Measurements from ENCODE around the gene IGFBP4. TPM values are rescaled to one million over a fixed set of nuclear protein-coding genes. Genes with fewer than 3 reads are reported as not detected.

The IGFBP4 gene
- total RNA-seq, 2 donors from 2014 or later = 5.7 to 7.0 TPM

DNA sequence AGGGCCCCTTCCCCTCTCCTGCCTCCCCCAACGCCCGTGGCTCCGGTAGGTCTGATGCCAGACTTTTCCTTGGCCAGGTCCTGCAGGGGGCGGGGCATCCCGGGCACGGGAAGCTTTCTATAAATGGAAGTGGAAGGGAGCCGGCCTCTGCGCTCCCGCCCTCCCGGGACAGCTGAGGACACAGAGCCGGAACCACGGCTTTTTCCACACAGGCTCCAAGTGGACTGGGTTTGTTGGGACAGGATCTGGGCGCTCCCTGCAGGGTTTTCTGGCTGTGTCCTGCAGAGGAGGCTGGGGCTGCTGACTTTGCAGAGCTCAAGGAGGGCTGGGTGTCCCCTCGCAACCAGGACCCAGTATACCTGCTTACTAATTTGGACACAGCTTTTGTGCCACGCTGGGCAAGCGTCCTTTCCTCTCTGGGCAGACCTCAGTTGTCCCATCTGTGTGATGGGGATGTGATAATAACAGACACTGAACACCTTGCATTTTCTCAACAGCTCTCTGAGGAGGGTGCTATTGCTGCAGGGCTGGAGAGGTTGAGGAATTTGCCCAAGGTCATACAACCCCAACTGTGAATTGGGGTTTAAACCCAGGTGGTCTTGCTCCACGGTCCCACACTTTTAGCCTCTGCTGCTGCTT lies 56.4 kb downstream of the IGFBP4 start:
- no peak overlapping the region for H3K27ac Mint-ChIP-seq
- no peaks in the 10 kb centered on the region for H3K27me3 Mint-ChIP-seq
- H3K36me3 Mint-ChIP-seq (ENCODE audit: low read depth) = peaks cover 6% of the 10 kb centered on the region
- peaks cover 5% of the 10 kb centered on the region for H3K4me1 Mint-ChIP-seq
- no peak overlapping the region for H3K4me3 Mint-ChIP-seq
- no peaks in the 10 kb centered on the region for H3K9me3 ChIP-seq (ENCODE audit: control insufficient read depth, low read length, poor library complexity, severe bottlenecking)
- ATAC-seq (no peak), DNase-seq (no peak)

DNA sequence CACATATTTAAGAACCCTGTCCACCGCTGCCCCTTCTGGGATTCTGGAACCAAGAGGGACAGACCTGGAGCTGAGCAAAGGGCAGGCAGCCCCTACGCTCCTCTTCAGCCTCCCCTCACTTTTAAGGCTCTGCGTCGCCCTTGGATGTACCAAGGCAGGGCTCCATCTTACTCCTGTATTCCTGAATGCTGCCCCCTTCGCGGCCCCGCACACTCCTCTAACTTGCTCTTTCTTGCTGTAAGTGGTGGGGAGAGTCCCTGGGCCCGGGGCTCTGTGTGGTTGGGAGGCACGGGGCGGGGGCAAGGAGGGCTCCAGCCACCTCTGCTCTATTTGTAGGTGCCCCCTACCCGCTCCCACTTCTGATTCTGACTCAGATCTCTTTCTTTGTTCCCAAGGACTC lies 56.9 kb downstream of the IGFBP4 start:
- Mint-ChIP-seq H3K27me3 (no peaks in the 10 kb centered on the region), H3K4me1 (peaks cover 5% of the 10 kb centered on the region), H3K4me3 (no peak overlapping the region), H3K36me3 (ENCODE audit: low read depth) (peaks cover 6% of the 10 kb centered on the region), H3K27ac (no peak overlapping the region)
- no peaks in the 10 kb centered on the region for H3K9me3 ChIP-seq (ENCODE audit: control insufficient read depth, low read length, poor library complexity, severe bottlenecking)
- DNase-seq (no peak), ATAC-seq (no peak)

DNA sequence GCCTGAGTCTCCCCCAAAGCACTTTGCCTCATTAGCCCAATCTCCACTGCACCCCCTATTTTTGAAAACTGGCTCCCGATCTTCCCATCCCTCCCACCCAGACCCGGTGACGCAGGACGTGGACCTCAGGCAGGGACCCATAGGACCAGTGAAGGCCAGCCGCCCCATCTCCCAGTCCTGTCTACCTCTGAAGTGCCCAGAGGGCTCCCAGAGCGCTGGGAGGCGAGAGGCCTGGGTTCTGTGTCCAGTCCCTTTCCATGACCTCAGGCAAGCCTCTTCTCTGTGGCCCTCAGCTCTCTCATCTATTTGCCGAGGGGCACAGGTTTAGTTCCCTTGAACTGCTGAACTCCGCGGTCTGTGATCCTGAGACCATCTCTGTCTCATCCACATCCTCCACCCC lies 57.5 kb downstream of the IGFBP4 start:
- Mint-ChIP-seq H3K27ac (no peak overlapping the region), H3K4me1 (peaks cover 7% of the 10 kb centered on the region), H3K36me3 (ENCODE audit: low read depth) (peaks cover 6% of the 10 kb centered on the region), H3K4me3 (no peak overlapping the region), H3K27me3 (no peaks in the 10 kb centered on the region)
- DNase-seq (no peak), ATAC-seq (no peak)
- no peaks in the 10 kb centered on the region for H3K9me3 ChIP-seq (ENCODE audit: control insufficient read depth, low read length, poor library complexity, severe bottlenecking)

DNA sequence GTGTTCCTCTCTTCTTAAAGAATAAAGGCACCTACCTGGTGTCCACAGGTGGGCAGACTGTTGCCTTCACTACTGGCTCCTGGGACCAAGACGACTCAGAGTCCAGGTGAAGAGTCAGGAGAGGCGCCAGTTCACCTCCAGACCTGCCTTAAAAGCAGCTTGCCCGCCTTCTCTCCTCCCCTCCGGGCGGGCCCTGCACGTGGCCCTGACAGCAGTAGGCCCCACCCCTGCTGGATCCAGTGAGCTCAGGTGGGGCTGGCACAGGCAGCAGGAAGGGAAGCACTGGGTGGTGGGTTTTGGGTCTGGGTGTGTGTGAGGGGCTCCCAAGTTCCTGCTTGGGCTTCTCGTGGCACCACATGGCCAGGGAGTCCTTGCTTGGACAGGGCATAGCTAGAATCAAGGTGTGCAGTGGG lies 58.3 kb downstream of the IGFBP4 start, which contains the start of gene TNS4:
TSS of gene TNS4 (minus strand) at position 125 of the 413 bp plus-strand sequence. CDS start 5,198 bp downstream, outside the sequence.
- no peaks in the 10 kb centered on the region for H3K27me3 Mint-ChIP-seq
- H3K9me3 ChIP-seq (ENCODE audit: control insufficient read depth, low read length, poor library complexity, severe bottlenecking) = no peaks in the 10 kb centered on the region
- peaks cover 6% of the 10 kb centered on the region for H3K36me3 Mint-ChIP-seq (ENCODE audit: low read depth)
- no peak within 1 kb of the TSS for H3K4me3 Mint-ChIP-seq
- DNase-seq = no peak
- no peak within 1 kb of the TSS for H3K27ac Mint-ChIP-seq
- peaks cover 12% of the 10 kb centered on the region for H3K4me1 Mint-ChIP-seq
- ATAC-seq = no peak

DNA sequence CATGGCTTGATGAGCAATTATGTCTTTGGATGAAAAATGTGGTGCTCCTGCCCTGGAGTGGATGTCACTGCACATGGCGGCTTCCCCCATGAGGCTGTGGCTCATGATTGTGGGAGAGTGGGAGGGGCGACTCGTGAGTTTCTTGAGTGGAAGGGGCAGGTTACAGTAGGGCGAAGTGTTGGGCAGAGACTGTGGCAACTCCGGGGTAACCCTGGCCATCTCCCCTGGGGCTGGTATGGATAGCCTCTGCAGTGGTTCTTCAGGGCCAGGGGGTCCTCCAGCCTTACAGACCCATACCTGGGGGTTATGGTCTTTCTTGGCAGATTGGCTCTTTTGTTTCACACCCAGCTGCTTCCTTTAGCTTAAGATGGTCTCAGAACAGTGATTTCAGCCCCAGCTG lies 59.5 kb downstream of the IGFBP4 start:
- DNase-seq (no peak), ATAC-seq (no peak)
- no peaks in the 10 kb centered on the region for H3K9me3 ChIP-seq (ENCODE audit: control insufficient read depth, low read length, poor library complexity, severe bottlenecking)
- Mint-ChIP-seq H3K27ac (no peak overlapping the region), H3K4me1 (peaks cover 12% of the 10 kb centered on the region), H3K4me3 (no peak overlapping the region), H3K36me3 (ENCODE audit: low read depth) (peaks cover 3% of the 10 kb centered on the region), H3K27me3 (no peaks in the 10 kb centered on the region)

DNA sequence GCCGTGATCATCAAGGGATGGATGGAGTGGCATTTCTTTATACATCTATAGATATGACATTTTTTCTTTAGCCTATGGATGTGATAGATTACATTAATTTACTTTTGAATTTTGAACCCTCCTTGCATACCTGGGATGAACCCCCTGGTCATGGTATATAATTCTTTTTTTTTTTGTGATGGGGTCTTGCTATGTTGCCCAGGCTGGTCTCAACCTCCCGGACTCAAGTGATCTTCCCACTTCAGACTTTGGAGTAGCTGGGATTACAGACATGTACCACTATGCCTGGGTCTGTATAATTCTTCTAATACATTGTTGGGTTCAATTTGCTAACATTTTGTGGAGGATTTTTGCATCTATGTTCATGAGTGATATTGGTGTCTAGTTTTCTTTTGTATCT lies 59.9 kb downstream of the IGFBP4 start:
- H3K4me3 Mint-ChIP-seq = no peak overlapping the region
- no peaks in the 10 kb centered on the region for H3K27me3 Mint-ChIP-seq
- ATAC-seq = no peak
- peaks cover 3% of the 10 kb centered on the region for H3K36me3 Mint-ChIP-seq (ENCODE audit: low read depth)
- no peaks in the 10 kb centered on the region for H3K9me3 ChIP-seq (ENCODE audit: control insufficient read depth, low read length, poor library complexity, severe bottlenecking)
- DNase-seq = no peak
- H3K4me1 Mint-ChIP-seq = peaks cover 12% of the 10 kb centered on the region
- no peak overlapping the region for H3K27ac Mint-ChIP-seq

DNA sequence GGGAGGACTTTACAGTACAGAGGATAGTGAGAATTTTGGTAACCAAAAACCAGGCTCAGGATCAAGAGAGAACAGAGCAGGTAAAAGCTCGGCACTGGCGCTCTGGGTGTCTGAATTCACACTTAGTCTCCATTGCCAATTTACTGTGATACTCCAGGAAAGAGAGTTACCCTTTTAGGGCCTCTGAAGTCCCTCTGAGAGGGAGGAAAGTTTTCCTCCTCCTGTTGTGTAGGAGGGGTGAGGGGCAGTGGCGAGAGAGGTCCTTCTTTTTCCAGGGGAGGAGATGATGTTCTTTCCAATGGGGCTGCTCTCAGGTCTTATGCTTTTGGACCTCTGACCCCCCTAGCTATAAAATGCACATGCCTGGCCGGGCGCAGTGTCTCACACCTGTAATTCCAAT lies 63.5 kb downstream of the IGFBP4 start:
- no peak for DNase-seq
- H3K27me3 Mint-ChIP-seq = no peaks in the 10 kb centered on the region
- H3K4me3 Mint-ChIP-seq = no peak overlapping the region
- no peaks in the 10 kb centered on the region for H3K36me3 Mint-ChIP-seq (ENCODE audit: low read depth)
- H3K4me1 Mint-ChIP-seq = peaks cover 11% of the 10 kb centered on the region
- no peaks in the 10 kb centered on the region for H3K9me3 ChIP-seq (ENCODE audit: control insufficient read depth, low read length, poor library complexity, severe bottlenecking)
- H3K27ac Mint-ChIP-seq = no peak overlapping the region
- no peak for ATAC-seq

Other genes starting within 250 kb of the IGFBP4 start
- gene WIPF2, start 224.1 kb upstream of the IGFBP4 start, total RNA-seq = 10 to 100 TPM; 26.4 to 33.1 TPM
- 1 to 10 TPM; 1.2 to 2.7 TPM for gene CDC6, start 155.6 kb upstream of the IGFBP4 start, total RNA-seq
- gene RARA, start 134.3 kb upstream of the IGFBP4 start, total RNA-seq = 100 to 1,000 TPM in 1 of 2 donors, 10 to 100 TPM in 1; 97.0 to 106 TPM
- not detected for gene GJD3, start 78.7 kb upstream of the IGFBP4 start, total RNA-seq
- 1 to 10 TPM; 4.1 to 6.4 TPM for gene TOP2A, start 25.6 kb upstream of the IGFBP4 start, total RNA-seq
- gene TNS4, start 58.2 kb downstream of the IGFBP4 start, total RNA-seq = 1 to 10 TPM in 1 of 2 donors, under 1 TPM in 1; 0.77 to 1.7 TPM
- gene CCR7, start 122.0 kb downstream of the IGFBP4 start, total RNA-seq = 100 to 1,000 TPM; 165 to 182 TPM
- 10 to 100 TPM; 60.0 to 77.5 TPM for gene SMARCE1, start 204.4 kb downstream of the IGFBP4 start, total RNA-seq
- gene KRT222, start 221.7 kb downstream of the IGFBP4 start, total RNA-seq = not detected